Parathyroid adenoma (tissue), 2 donors: ENCODE results near the gene KIAA0040.

Source experiments
- H2AFZ ChIP-seq: fragments of 300-600 bp; sonication (generic); one replicate; pipeline ENCODE4 v1.7.0; 2017; ENCODE audit warnings: antibody characterized with exemption, mild to moderate bottlenecking
- H3K27ac ChIP-seq: fragments of 300-600 bp; sonication (generic); one replicate; pipeline ENCODE4 v1.7.0; 2017
- H3K27me3 ChIP-seq: fragments of 300-600 bp; sonication (generic); one replicate; pipeline ENCODE4 v1.7.0; 2017; ENCODE audit warnings: low read length; ENCODE audit not compliant: control insufficient read depth, insufficient read depth
- H3K36me3 ChIP-seq: fragments of 300-600 bp; sonication (generic); one replicate; pipeline ENCODE4 v1.7.0; 2017; ENCODE audit warnings: low read length; ENCODE audit not compliant: control insufficient read depth, insufficient read depth
- H3K4me1 ChIP-seq: fragments of 300-600 bp; sonication (generic); one replicate; pipeline ENCODE4 v1.7.0; 2017; ENCODE audit warnings: control low read depth
- H3K4me2 ChIP-seq: fragments of 300-600 bp; sonication (generic); one replicate; pipeline ENCODE4 v1.7.0; 2017; ENCODE audit warnings: low read length
- H3K4me3 ChIP-seq: fragments of 300-600 bp; sonication (generic); one replicate; pipeline ENCODE4 v1.7.0; 2017; ENCODE audit warnings: low read depth, low read length
- H3K79me2 ChIP-seq: fragments of 300-600 bp; sonication (generic); one replicate; pipeline ENCODE4 v1.7.0; 2017; ENCODE audit warnings: control low read depth
- H3K9ac ChIP-seq: fragments of 300-600 bp; sonication (generic); one replicate; pipeline ENCODE4 v1.7.0; 2017; ENCODE audit warnings: mild to moderate bottlenecking
- H3K9me3 ChIP-seq: fragments of 300-600 bp; sonication (generic); one replicate; pipeline ENCODE4 v1.7.0; 2017; ENCODE audit warnings: low read length; ENCODE audit not compliant: control insufficient read depth
- CTCF ChIP-seq: fragments of 300-600 bp; sonication (generic); IDR thresholded peaks from one replicate; pipeline ENCODE4 v1.7.0; 2017; ENCODE audit warnings: antibody characterized with exemption, mild to moderate bottlenecking
- donor health status: primary hyperparathyroidism.

The KIAA0040 gene

GRCh38 chr1:175210744-175211143 lies 18.2 kb upstream of the KIAA0040 start:
- Histone ChIP-seq H2AFZ (no peak overlapping the region), H3K27ac (no peak overlapping the region), H3K4me2 (no peak overlapping the region), H3K4me1 (no peaks in the 10 kb centered on the region), H3K27me3 (no peaks in the 10 kb centered on the region), H3K79me2 (no peaks in the 10 kb centered on the region), H3K4me3 (no peak overlapping the region), H3K9me3 (peaks cover 3% of the 10 kb centered on the region), H3K36me3 (no peaks in the 10 kb centered on the region), H3K9ac (no peak overlapping the region)
- TF ChIP-seq CTCF: no peak

GRCh38 chr1:175209493-175209921 lies 16.9 kb upstream of the KIAA0040 start:
- no peak overlapping the region for H3K4me3 ChIP-seq
- H3K79me2 ChIP-seq: no peaks in the 10 kb centered on the region
- H3K4me2 ChIP-seq: no peak overlapping the region
- no peak overlapping the region for H3K27ac ChIP-seq
- no peak overlapping the region for H3K9ac ChIP-seq
- no peak for TF ChIP-seq CTCF
- no peak overlapping the region for H2AFZ ChIP-seq
- H3K9me3 ChIP-seq: peaks cover 3% of the 10 kb centered on the region
- H3K36me3 ChIP-seq: no peaks in the 10 kb centered on the region
- no peaks in the 10 kb centered on the region for H3K4me1 ChIP-seq
- H3K27me3 ChIP-seq: no peaks in the 10 kb centered on the region

- H3K4me2 ChIP-seq: no peak overlapping the region
- no peaks in the 10 kb centered on the region for H3K79me2 ChIP-seq
- no peak overlapping the region for H3K4me3 ChIP-seq
- H2AFZ ChIP-seq: no peak overlapping the region
- H3K9me3 ChIP-seq: peaks cover under 1% of the 10 kb centered on the region
- H3K27me3 ChIP-seq: no peaks in the 10 kb centered on the region
- H3K27ac ChIP-seq: no peak overlapping the region
- TF ChIP-seq CTCF: no peak
- H3K9ac ChIP-seq: no peak overlapping the region
- H3K4me1 ChIP-seq: no peaks in the 10 kb centered on the region
- H3K36me3 ChIP-seq: no peaks in the 10 kb centered on the region
Measured at GRCh38 chr1:175208773-175209492, 16.4 kb upstream of the KIAA0040 start.

GRCh38 chr1:175207971-175208370 lies 15.4 kb upstream of the KIAA0040 start:
- no peaks in the 10 kb centered on the region for H3K36me3 ChIP-seq
- H3K27ac ChIP-seq: no peak overlapping the region
- no peak overlapping the region for H3K4me2 ChIP-seq
- no peaks in the 10 kb centered on the region for H3K4me1 ChIP-seq
- H2AFZ ChIP-seq: no peak overlapping the region
- no peak overlapping the region for H3K9ac ChIP-seq
- TF ChIP-seq CTCF: no peak
- no peaks in the 10 kb centered on the region for H3K79me2 ChIP-seq
- H3K4me3 ChIP-seq: no peak overlapping the region
- H3K9me3 ChIP-seq: no peaks in the 10 kb centered on the region
- H3K27me3 ChIP-seq: no peaks in the 10 kb centered on the region

- no peak overlapping the region for H3K27ac ChIP-seq
- no peaks in the 10 kb centered on the region for H3K4me1 ChIP-seq
- TF ChIP-seq CTCF: no peak
- no peak overlapping the region for H3K4me2 ChIP-seq
- H3K4me3 ChIP-seq: no peak overlapping the region
- H3K9me3 ChIP-seq: no peaks in the 10 kb centered on the region
- no peaks in the 10 kb centered on the region for H3K27me3 ChIP-seq
- no peak overlapping the region for H3K9ac ChIP-seq
- no peaks in the 10 kb centered on the region for H3K79me2 ChIP-seq
- H3K36me3 ChIP-seq: no peaks in the 10 kb centered on the region
- H2AFZ ChIP-seq: no peak overlapping the region
Measured at GRCh38 chr1:175206687-175207086, 14.1 kb upstream of the KIAA0040 start.
